GM18526 (cell line): ENCODE data around the gene PPFIBP2.

Experiments
- POLR2A ChIP-seq: IDR thresholded peaks from 3 replicates; pipeline ENCODE4 v1.6.1; 2011; ENCODE audit not compliant: insufficient read length; ENCODE audit errors: extremely low read depth

PPFIBP2 gene

DNA sequence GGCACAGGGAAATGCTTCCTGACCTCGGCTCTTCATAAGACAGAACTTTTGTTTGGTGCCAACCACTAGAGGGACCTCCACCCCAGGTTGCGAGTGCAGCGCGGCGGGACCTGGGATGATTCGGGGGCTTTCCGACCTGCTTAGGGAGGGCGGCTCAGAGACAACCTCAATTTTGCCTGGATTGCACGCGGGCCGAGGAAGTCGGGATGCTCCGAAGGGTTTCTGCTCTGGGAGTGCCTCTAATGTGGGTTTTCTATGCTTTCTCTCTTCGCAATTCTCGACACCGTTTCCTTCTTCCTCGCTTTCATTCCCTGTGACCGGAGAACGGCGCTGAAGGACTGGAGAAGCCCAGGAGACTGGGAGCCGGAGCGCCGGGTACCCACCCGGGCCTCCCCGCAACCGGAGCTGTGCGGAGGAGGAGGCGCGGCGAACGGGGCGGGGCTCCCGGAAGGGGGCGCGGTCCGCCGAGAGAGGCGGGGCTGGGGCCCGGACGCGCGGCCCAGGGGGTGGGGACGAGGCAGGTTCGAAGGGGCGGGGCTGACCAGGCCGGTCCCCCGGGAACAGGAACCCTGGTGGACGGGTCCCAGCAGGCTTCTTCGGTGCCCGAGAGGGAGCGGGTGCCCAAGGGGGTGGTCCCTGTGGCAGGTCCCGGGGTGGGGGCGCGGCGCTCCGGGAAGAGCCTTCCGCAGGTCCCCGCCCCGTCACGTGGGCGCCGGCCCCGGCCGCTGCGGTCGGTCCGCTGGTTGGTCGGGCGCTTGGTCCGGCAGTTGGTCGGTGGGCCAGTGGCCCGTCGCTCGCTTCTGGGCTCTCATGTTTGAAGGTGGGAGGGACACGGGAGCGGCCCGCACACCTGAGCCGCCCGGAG is at the start of gene PPFIBP2:
PPFIBP2 (plus strand) TSS at position 766 of the 865 bp plus-strand sequence. CDS start 35,477 bp downstream, outside the sequence.
- peak; percentile 61 for TF ChIP-seq POLR2A

DNA sequence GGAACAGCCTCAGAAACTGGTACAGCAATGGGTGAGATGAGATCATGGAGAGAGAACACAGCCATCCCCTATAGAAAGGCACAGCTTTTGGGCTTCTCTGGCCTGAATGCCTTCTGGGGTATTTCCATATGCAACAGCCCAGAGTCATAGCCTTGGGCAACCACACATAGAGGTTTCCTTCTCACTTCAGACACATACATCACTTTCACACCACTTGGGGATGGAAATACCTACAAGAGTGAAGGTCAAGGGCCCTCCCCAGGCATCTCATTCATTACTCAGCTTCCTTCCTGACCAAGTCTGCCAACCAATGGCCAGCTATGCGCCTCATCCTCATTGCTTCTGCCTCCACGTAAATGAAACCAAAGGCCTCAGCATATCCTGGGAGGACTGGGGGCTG is 46.1 kb upstream of the PPFIBP2 start:
- no peak for TF ChIP-seq POLR2A

DNA sequence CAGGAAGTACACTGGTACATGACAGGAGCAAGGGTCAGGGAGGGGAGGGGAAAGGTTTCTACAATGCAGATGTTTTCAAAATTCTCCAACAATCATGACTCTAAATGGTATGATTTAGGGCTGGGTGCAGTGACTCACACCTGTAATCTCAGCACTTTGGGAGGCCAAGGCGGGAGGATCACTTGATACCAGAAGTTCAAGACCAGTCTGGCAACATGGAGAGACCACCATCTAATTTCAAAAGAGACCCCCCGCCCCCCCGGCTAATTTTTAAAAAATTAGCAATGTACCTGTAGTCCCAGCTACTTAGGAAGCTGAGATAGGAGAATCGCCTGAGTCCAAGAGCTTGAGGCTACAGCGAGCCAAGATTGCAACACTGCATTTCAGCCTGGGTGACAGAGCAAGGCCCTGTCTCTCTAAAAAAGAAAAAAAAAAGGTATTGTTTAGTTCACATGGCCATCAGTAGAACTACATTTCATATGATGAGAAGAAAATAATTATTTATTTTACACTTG is 44.4 kb upstream of the PPFIBP2 start:
- no peak for TF ChIP-seq POLR2A

DNA sequence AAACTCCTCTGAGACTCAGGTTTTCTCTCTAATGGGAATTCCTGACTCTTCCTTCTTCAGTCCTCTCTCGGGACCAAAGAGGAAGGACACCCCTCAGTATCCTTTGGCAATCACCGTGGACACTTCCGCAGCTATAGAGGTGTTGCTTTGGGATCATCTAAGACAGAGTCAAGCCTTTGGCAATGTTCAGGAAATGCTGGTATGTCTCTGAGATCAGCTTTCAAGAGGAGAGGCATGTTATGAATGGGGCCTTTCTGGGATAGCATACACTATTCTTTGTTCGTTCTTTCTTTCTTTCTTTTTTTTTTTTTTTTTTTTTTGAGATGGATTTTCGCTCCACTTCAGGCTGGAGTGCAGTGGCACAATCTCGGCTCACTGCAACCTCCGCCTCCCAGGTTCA is 42.7 kb upstream of the PPFIBP2 start:
- no peak for TF ChIP-seq POLR2A

DNA sequence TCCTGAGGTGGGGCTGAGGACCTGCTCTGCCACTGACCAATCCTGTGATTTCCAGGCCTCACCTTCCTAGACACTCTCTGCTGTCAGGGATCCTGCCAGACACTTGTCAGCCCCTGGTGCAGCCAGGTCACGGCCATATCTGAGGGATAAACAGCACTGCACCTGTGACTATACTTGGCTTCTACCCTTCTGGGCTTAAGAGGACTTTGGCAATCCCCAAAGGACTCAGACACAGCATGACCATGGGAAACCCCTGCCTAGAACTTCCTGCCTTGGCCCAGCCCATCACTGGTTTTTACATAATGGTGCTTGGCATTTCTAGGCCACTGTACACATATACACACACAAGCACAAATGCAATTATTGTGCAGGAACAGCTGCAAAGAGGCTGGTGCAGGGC is 40.1 kb upstream of the PPFIBP2 start:
- no peak for TF ChIP-seq POLR2A

DNA sequence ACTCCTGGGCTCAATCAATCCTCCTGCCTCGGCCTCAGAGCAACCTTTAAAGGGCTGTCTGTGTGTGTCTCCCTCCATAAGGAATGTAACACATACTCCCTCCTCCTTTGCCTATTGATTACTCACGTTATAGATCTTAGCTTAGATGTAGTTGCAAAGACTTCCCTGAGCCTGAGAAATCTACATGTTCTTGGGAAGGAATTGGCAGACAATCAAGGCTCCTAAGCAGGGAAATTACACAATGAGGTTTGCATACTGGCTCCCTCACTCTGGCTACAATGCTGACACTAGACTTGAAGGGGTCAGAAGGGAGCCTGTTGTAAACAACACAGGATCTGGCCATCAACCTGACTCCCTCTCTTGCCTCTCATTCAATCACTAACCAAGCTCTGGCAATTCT is 33.7 kb upstream of the PPFIBP2 start:
- TF ChIP-seq POLR2A, result no peak

DNA sequence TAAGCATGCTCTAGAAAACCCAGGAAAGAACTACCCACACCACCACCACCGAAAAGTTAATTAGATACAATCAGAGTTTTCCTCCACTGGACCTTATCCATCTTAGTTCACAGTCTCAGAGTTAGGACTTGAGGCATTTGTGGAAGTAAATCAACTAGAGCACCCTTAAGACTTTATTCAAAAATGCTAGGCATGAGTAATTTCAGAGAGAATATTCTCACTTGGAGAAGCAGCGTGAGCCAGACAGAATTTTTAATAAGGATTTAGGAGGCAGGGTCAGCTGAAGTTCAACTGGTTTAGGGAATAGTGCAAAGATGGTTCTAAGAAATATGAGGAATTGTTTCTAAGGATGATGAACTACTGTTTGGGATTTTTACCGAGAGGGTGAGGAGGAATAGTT is 29.7 kb upstream of the PPFIBP2 start:
- TF ChIP-seq POLR2A, result no peak

DNA sequence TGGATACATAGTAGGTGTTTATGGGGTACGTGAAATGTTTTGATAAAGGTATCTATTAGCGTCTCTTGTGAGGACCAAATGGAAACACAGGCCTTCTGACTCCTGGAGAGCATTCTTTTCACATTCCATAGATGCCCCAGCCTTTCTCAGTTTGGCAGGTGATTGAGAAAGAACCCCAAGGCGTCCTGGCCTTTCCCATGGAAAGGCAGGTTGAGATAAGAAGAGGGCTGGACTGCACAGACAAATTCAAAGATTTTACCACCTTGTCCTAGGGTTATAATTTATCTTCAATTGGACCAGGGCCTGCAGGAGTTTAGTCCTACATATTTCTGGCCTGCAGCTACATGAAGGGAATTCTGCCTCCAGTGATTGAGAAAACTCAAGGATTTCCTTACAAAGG is 29.2 kb upstream of the PPFIBP2 start:
- no peak for TF ChIP-seq POLR2A

DNA sequence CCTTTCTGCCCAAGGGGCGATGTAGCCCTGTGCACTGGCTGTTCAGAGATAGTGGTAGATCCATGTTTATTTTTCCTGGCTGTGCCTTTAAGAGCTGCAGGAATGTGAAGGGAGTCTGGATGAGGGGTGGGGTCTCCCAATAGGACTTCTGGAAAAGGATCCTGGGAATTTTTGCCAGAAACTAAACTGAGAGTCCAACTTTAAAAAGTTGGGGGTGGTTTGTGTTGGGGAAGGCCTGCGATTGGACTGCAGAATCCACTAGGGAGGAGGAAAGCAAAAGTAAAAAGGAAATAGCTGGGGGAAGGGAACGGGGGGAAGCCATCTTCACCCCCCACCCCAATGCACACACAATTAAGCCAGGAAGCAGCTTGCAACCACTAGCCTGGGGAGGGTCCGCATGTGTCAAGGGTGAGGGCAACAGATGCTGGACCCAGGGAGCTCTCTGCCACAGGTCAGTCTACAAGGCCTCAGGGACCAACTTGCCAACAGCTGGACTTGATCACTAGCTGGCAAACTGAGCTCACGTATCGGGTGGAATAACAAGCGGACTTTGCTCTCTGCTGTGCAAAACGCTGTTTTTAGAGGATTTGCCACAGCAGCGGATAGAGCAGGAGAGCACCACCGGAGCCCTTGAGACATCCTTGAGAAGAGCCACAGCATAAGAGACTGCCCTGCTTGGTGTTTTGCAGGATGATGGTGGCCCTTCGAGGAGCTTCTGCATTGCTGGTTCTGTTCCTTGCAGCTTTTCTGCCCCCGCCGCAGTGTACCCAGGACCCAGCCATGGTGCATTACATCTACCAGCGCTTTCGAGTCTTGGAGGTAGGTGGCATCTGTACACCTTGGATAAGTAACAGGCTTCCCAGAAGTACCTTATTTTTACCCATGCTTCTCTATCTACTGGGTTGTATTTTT is 28.4 kb upstream of the PPFIBP2 start, which contains the start of gene OLFML1:
OLFML1 (plus strand) TSS at position 321 of the 912 bp plus-strand sequence; CDS start at position 691, 370 bp downstream.
- no peak for TF ChIP-seq POLR2A

DNA sequence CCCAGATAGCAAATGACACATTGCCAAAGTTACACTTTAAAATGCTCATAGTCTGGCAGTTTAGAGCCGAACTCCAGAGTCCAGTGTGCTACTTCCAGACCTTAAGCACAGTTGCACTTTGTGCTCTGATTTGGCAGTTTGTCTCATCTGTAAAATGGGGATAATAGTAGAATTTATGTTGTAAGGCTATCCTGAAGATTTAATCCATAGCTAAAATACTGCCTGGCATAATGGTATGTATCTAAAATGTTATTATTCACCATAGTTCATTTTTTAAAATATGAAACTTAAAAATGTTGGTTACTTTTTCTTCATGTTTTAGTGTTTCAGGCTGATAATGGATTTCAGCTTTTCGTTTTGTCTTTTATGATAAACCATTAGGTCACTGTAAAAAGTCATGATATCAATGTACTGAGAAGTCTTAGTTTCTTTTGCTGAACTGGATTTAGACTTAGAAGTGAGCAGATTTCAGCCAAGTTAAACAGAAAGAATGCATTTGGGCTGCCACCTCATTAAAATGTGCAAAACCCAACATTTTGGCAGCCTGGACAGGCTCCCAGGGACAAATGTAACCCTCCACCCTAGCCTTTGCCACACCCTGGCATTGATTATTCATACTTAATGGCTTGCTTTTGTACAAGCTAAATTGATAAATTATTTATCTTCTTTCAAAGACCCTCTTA is 27.6 kb upstream of the PPFIBP2 start:
- TF ChIP-seq POLR2A, result no peak

DNA sequence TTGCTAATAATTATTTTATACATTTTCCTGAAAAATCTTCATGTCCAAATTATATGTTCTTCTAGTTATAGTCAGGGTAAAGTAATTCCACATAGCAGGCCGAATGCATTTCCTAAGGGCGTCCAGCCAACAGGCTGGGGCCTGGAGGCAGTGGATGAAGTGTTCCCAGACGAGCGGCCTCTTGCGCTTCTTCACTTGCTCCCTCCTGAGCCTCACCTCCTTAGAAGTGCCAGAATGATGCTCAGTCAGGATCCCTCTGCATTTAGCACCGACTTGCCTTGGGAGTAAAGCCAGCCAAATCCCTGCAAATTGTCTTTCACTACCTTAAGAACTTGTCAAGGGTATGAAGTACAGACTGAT is 27.0 kb upstream of the PPFIBP2 start:
- TF ChIP-seq POLR2A, result no peak

DNA sequence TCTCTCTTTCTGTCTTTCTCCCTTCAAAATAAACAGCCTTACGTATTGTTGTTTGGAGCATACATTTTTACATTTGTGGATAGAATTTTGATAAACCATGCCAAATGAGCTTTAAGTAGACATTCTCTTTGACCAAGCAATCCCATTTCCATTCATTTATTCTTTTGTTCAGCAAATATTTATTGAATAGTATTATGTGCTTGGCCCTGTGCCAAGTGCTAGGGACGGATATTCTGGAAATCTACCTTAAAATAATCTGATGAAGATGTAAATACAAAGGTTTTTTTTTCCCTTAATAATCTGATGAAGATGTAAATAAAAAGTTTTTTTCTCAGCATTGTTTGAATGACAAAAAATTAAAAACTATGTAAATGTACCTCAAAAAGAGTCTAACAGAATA is 26.4 kb upstream of the PPFIBP2 start:
- no peak for TF ChIP-seq POLR2A

DNA sequence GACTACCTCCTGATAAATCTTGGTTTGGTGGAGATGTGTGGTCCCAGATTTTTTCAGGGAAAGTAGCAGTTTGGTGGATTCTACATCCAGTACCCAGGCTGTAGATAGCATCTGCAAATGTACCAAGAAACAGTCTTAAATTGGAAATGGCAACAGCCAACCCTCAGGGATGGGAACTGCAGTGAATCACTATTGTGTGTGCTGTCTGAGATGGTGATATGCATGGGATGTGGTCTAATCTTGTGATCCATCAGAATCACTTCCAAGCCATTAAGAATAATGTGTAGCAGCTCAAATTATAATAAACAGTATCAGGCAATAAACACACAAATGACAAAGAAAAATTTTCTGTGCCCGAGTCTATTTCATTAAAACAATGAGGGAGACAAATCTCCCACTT is 25.1 kb upstream of the PPFIBP2 start:
- no peak for TF ChIP-seq POLR2A

DNA sequence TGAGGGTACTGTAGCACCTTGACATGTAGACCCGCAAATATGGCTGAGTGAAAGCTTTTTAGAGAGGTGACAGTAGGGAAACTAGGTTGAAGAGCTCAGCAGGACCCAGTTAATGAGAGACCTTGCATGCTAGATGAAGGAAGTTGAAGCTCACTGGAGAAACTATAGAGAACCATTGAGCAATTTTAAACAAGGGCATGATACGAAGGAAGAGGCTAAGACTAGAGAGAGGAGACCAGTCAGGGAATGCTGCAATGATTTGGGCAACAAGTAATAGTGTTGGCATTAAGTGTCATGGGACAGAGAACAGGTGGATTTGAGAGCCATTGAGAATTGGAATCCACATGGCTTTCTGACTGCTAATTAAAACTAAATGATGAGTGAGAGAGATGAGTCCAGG is 24.4 kb upstream of the PPFIBP2 start:
- TF ChIP-seq POLR2A, result no peak

DNA sequence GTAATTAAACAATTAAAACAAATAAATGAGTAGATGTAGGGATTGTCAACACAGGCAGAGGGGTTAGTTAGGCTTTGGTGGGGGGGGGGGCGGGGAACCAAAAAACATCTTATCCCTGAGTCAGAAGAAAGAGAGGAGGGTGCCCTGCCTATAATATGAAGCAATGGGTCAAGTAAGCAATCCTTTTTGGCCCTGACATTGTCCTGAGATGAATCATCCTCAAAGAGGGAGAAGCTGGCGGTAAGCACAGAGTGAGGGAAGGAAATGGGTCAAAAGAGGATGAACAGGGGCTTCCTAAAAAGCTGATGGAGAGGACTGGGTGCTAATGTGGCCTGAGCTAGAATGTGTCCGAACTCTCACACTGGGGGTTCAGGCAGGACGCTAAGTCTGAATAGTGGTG is 23.7 kb upstream of the PPFIBP2 start:
- no peak for TF ChIP-seq POLR2A

DNA sequence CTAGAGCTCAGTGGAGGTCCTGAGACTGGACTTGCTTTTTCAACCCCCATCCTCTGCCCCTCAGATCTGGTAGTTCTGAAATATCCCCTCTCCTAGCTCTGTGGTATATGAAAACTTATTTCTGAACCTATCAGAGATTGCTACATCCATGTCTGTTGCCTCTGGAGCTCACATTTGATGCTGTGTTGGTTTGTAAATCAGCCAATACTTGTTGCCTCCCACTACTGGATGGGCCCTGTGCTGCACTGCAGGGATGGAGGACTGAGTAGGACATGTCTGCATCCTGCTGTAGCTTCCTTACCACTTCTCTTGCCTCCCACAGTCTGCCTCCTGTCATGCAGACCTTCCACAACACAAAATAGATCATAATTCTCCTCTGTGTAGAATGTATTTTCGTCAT is 23.3 kb upstream of the PPFIBP2 start:
- TF ChIP-seq POLR2A, result no peak

DNA sequence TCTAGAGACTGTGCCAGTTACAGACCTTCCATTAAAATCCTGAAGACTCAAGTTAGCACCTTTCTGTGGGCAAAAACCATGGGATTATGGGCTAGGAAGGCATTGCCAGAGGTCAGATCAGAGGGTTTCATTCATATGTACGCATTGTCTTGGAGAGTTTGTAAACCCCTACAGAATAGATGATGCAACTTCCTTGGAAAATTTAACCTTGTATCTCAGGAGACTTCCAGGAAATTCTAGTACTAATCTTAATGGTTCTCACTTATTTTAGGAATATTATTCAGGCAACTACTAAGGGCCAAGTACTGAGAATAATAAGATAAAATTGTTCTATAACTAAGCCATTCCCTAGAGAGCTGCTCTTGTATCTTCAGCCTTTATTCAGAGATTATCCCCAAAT is 21.5 kb upstream of the PPFIBP2 start:
- TF ChIP-seq POLR2A, result no peak
